ENCODE results near the gene FAM161A.

Gene FAM161A

DNA sequence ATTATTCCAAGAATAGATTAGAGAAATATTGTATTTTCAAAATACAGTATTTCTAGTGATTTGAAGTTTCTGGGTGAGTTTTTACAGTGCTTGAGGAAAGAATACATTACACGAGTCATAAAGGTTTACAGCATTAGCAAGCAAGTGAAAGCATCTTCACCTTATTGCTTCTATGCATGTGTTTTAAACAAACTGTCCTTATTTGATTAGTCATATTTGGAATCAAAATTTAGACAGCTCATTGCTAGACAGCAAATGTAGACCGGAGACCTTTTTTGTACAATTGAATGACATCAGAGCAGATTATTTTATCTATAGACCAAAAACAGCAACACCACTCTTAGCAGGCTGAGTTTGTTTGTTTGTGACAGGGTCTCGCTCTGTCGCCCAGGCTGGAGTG lies 69.2 kb downstream of the FAM161A start:
- DNase-seq, result no peak

DNA sequence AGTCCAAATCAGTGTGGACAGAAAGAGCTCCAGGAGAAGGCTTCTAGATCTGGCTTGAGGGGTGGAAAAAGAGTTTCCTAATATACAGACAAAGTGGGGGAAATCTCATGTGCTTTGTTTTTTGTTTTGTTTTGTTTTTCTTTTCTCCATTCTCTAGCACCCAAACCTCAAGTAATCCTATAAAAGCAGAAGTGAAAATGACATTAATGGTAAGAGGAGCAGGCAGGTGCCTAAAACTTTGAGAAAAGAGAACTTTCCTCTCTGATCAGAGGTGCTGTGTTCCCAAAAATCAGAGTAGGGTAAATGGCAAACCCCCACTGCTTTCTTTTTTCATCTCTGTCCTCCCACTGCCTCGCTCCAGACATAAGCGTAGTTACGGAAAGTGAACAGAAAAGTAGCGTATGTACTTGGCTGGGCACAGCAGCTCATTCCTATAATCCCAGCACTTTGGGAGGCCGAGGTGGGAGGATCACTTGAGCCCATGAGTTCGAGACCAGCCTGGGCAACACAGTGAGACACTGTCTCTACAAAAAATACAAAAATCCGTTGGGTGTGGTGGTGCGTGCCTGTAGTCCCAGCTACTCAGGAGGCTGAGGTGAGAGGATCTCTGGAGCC lies 77.8 kb downstream of the FAM161A start:
- DNase-seq, result no peak

Measured in NCI-H2081 treated with DMSO at 0.1 percent for 48 hours (cell line).